ENCODE data around the gene CORO6.

Gene CORO6

DNA sequence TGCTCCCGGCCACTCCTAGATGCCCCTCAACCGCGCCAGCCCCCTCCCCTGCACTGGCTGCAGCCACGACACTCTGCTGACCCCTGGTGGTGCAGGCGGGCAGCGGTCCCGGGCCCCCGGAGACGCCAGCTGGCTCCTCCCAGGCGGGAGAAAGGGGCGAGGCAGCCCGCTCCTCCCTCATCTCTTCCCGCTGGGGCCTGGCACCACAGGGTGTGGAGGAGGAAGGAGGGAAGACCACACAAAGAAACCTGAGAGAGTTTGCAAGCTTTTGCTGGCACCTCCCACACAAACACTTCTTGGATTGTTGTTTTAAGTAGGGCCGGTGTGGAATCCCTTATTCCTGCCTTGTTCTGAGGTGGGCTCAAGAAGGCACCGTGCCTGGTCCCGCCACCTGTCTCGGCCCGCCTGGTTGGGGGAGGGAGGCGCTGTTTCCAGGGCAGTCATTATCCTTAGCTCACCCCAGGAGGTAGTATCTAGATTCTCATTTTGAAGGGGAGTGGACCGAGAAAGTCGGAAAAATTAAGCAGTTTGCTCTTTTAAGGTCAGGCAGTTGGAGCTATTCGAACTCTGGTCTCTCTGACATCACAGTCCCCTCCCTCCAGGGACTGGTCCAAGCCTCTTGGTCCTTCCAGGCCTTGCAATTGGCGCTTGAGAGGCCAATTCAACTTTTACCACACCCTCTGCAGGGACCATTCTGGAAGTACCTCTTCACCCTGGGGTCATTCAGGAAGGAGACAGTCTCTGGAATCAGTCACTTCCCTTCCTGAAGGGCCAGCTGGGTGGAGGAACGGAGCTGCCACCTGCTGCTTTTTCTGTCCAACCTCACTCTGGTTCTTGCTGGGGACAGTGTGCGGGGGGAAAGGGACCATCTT lies 30.7 kb downstream of the CORO6 start:
- peak; percentile 91 for DNase-seq (ENCODE audit: low spot score)
- Histone ChIP-seq H3K18ac (ENCODE audit: low read length) (no peak overlapping the region), H4K91ac (ENCODE audit: low read depth, low read length, poor library complexity) (no peak overlapping the region), H3K79me1 (ENCODE audit: low read depth, low read length) (peaks cover 18% of the 10 kb centered on the region), H3K9me3 (replicated peaks in 1 of 2; ENCODE audit: control insufficient read depth in 2 of 2, insufficient read depth in 1 of 2, low read depth in 1 of 2, low read length in 2 of 2) (no peaks in the 10 kb centered on the region), H3K4me2 (ENCODE audit: insufficient read depth, low read length, poor library complexity, severe bottlenecking) (peak overlapping the region; percentile 85), H2AFZ (ENCODE audit: low read length) (peak overlapping the region; percentile 89), H4K8ac (ENCODE audit: low read depth, low read length) (no peak overlapping the region), H3K4ac (ENCODE audit: low read length) (no peak overlapping the region), H3K36me3 (replicated peaks in 1 of 2; ENCODE audit: control insufficient read depth in 2 of 2, insufficient read depth in 2 of 2, low read length in 2 of 2) (no peaks in the 10 kb centered on the region), H2BK12ac (ENCODE audit: low read length) (no peak overlapping the region), H2AK5ac (ENCODE audit: low read depth, low read length) (no peak overlapping the region), H3K14ac (ENCODE audit: low read length) (no peak overlapping the region), H3K4me3 (ENCODE audit: low read length in 2 of 2) (peak overlapping the region; percentile 66 to 73), H2BK120ac (ENCODE audit: low read depth, low read length) (no peak overlapping the region), H3K4me1 (ENCODE audit: control insufficient read depth in 2 of 2, insufficient read depth in 1 of 2, low read depth in 1 of 2, low read length in 2 of 2) (peaks cover 50 to 54% of the 10 kb centered on the region in 2 donors), H3K23ac (ENCODE audit: low read depth, low read length, poor library complexity) (no peak overlapping the region), H3K9ac (ENCODE audit: low read depth, low read length, poor library complexity) (no peak overlapping the region), H2BK15ac (ENCODE audit: low read length) (peak overlapping the region; percentile 1), H2BK5ac (ENCODE audit: low read length) (no peak overlapping the region), H3K27me3 (ENCODE audit: control insufficient read depth in 3 of 3, insufficient read depth in 3 of 3, low read depth in 1 of 3, low read length in 3 of 3) (no peaks in the 10 kb centered on the region), H3K27ac (replicated peaks; ENCODE audit: low read length) (peak overlapping the region; percentile 0)
- no CpG with 5 or more reads among the region's 25 CpGs for WGBS, 2 donors (ENCODE audit: extremely low coverage in 2 of 2, insufficient read length in 2 of 2, insufficient replicate concordance in 1 of 2)

DNA sequence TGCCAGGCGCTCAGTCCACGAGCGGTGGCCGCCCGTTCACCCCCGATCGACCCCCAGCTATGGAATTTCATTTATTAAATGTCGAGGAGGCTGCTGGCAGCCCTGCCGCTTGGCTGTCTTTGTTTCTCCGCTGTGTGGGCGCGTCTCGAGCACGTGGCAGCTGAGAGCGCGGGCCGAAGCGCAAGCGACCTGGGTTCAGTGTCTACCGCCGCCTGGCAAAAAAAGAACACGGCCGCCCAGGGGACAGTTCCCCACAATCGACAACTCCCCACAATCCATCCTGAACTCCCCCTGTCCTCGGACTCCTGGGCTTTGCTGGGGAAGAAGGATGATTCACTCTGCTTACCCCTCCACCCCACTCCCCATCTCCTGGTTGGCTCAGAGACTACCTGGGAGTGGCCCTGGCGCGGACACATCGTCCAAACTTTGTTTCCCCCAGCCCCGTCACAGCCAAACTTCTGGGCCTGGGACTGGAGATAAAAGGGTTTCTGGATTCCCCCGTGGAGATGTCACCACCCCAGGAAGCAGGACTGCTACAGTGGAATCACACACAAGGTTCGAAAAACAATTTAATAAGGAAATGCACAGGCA lies 31.5 kb downstream of the CORO6 start:
- Histone ChIP-seq H2BK15ac (ENCODE audit: low read length) (no peak overlapping the region), H2AFZ (ENCODE audit: low read length) (peak overlapping the region; percentile 89), H3K14ac (ENCODE audit: low read length) (no peak overlapping the region), H3K36me3 (replicated peaks in 1 of 2; ENCODE audit: control insufficient read depth in 2 of 2, insufficient read depth in 2 of 2, low read length in 2 of 2) (no peaks in the 10 kb centered on the region), H2BK5ac (ENCODE audit: low read length) (peak overlapping the region; percentile 16), H3K27ac (replicated peaks; ENCODE audit: low read length) (peak overlapping the region; percentile 7), H3K23ac (ENCODE audit: low read depth, low read length, poor library complexity) (no peak overlapping the region), H3K9me3 (replicated peaks in 1 of 2; ENCODE audit: control insufficient read depth in 2 of 2, insufficient read depth in 1 of 2, low read depth in 1 of 2, low read length in 2 of 2) (no peaks in the 10 kb centered on the region), H4K91ac (ENCODE audit: low read depth, low read length, poor library complexity) (no peak overlapping the region), H3K4me3 (ENCODE audit: low read length in 2 of 2) (peak overlapping the region; percentile 66 to 73), H3K9ac (ENCODE audit: low read depth, low read length, poor library complexity) (no peak overlapping the region), H4K8ac (ENCODE audit: low read depth, low read length) (no peak overlapping the region), H3K4me2 (ENCODE audit: insufficient read depth, low read length, poor library complexity, severe bottlenecking) (peak overlapping the region; percentile 85), H3K4me1 (ENCODE audit: control insufficient read depth in 2 of 2, insufficient read depth in 1 of 2, low read depth in 1 of 2, low read length in 2 of 2) (peaks cover 42 to 51% of the 10 kb centered on the region in 2 donors), H3K4ac (ENCODE audit: low read length) (no peak overlapping the region), H2AK5ac (ENCODE audit: low read depth, low read length) (peak overlapping the region; percentile 47), H3K79me1 (ENCODE audit: low read depth, low read length) (peaks cover 18% of the 10 kb centered on the region), H2BK12ac (ENCODE audit: low read length) (no peak overlapping the region), H3K27me3 (ENCODE audit: control insufficient read depth in 3 of 3, insufficient read depth in 3 of 3, low read depth in 1 of 3, low read length in 3 of 3) (no peaks in the 10 kb centered on the region), H3K18ac (ENCODE audit: low read length) (peak overlapping the region; percentile 94), H2BK120ac (ENCODE audit: low read depth, low read length) (no peak overlapping the region)
- WGBS, 2 donors (ENCODE audit: extremely low coverage in 2 of 2, insufficient read length in 2 of 2, insufficient replicate concordance in 1 of 2): no CpG with 5 or more reads among the region's 31 CpGs
- no peak for DNase-seq (ENCODE audit: low spot score)

DNA sequence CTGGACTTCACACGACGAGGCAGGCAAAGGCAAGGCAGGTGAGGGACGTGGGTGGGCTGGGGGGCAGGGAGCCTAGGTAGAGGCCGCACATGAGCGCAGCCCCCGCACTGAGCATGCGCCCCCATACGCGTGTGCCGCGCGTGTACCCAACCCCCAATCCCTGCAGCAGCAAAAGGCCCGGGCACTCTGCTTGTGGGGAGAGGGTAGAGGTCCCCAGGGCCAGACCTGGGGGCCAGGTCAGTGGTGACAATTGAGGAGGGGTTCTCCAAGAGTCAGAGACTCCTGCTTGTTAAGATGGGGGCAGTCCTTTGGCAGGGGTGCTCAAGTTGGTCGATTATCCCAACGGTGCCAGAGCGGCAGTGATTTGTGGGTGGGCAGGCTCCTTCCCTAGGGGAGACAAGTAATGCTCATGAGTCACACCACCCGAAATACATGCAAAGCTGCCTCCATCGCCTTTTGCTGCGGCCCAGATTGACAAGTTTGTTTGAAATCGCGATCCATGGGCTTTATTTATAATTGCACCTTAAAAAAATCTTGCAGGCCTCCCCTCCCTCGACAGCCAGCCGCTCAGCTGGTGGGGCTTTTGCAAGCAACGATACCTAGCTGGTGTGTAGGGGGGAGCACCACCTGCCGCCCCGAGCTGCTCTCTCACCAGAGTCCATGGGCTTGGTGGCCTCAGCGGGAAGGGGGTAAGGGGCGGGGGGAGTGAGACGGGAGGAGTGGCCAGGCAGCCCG lies 32.1 kb downstream of the CORO6 start:
- peak overlapping the region; percentile 47 for H2AK5ac ChIP-seq (ENCODE audit: low read depth, low read length)
- peak overlapping the region; percentile 16 for H2BK5ac ChIP-seq (ENCODE audit: low read length)
- H3K14ac ChIP-seq (ENCODE audit: low read length): no peak overlapping the region
- H2BK15ac ChIP-seq (ENCODE audit: low read length): peak overlapping the region; percentile 33
- peaks cover 39 to 49% of the 10 kb centered on the region in 2 donors for H3K4me1 ChIP-seq (ENCODE audit: control insufficient read depth in 2 of 2, insufficient read depth in 1 of 2, low read depth in 1 of 2, low read length in 2 of 2)
- peaks cover 17% of the 10 kb centered on the region for H3K79me1 ChIP-seq (ENCODE audit: low read depth, low read length)
- peak overlapping the region; percentile 94 for H3K18ac ChIP-seq (ENCODE audit: low read length)
- H2BK12ac ChIP-seq (ENCODE audit: low read length): peak overlapping the region; percentile 93
- H3K4ac ChIP-seq (ENCODE audit: low read length): no peak overlapping the region
- WGBS, 2 donors (ENCODE audit: extremely low coverage in 2 of 2, insufficient read length in 2 of 2, insufficient replicate concordance in 1 of 2): no CpG with 5 or more reads among the region's 30 CpGs
- H4K91ac ChIP-seq (ENCODE audit: low read depth, low read length, poor library complexity): no peak overlapping the region
- H2BK120ac ChIP-seq (ENCODE audit: low read depth, low read length): no peak overlapping the region
- H3K4me3 ChIP-seq (ENCODE audit: low read length in 2 of 2): peak overlapping the region; percentile 1 to 66
- H3K9ac ChIP-seq (ENCODE audit: low read depth, low read length, poor library complexity): peak overlapping the region; percentile 36
- no peaks in the 10 kb centered on the region for H3K27me3 ChIP-seq (ENCODE audit: control insufficient read depth in 3 of 3, insufficient read depth in 3 of 3, low read depth in 1 of 3, low read length in 3 of 3)
- no peak overlapping the region for H3K27ac ChIP-seq (replicated peaks; ENCODE audit: low read length)
- DNase-seq (ENCODE audit: low spot score): no peak
- peak overlapping the region; percentile 32 for H3K23ac ChIP-seq (ENCODE audit: low read depth, low read length, poor library complexity)
- no peaks in the 10 kb centered on the region for H3K36me3 ChIP-seq (replicated peaks in 1 of 2; ENCODE audit: control insufficient read depth in 2 of 2, insufficient read depth in 2 of 2, low read length in 2 of 2)
- peak overlapping the region; percentile 89 for H2AFZ ChIP-seq (ENCODE audit: low read length)
- no peak overlapping the region for H4K8ac ChIP-seq (ENCODE audit: low read depth, low read length)
- H3K9me3 ChIP-seq (replicated peaks in 1 of 2; ENCODE audit: control insufficient read depth in 2 of 2, insufficient read depth in 1 of 2, low read depth in 1 of 2, low read length in 2 of 2): no peaks in the 10 kb centered on the region
- peak overlapping the region; percentile 85 for H3K4me2 ChIP-seq (ENCODE audit: insufficient read depth, low read length, poor library complexity, severe bottlenecking)
